HCT116 (cell line): ENCODE data around the gene SLC13A4.

Source experiments
- CEBPB ChIP-seq: IDR thresholded peaks from 2 replicates; pipeline ENCODE4 v1.6.1; 2012; ENCODE audit warnings: low read depth
- CTCF ChIP-seq, 3 experiments: fragments of 200-600 bp in 1 of 3; sonication (generic) in 1 of 3; IDR thresholded peaks in 2 of 3; conservative IDR thresholded peaks in 1 of 3; 2 replicates each; pipeline ENCODE4 v1.5.1; 2012 to 2017; ENCODE audit warnings: low read depth in 2 of 3, low read length in 2 of 3, antibody characterized with exemption in 1 of 3, borderline replicate concordance in 1 of 3, control low read depth in 1 of 3, mild to moderate bottlenecking in 1 of 3, mixed read lengths in 1 of 3, mixed run types in 1 of 3, moderate library complexity in 1 of 3; ENCODE audit not compliant: insufficient read depth in 1 of 3
- JUND ChIP-seq: IDR thresholded peaks from 2 replicates; pipeline ENCODE4 v1.6.1; 2012
- POLR2A ChIP-seq: IDR thresholded peaks from 2 replicates; pipeline ENCODE4 v1.7.0; 2011; ENCODE audit warnings: borderline replicate concordance; ENCODE audit not compliant: insufficient read depth, insufficient read length; ENCODE audit errors: extremely low read depth
- POLR2AphosphoS5 ChIP-seq: IDR thresholded peaks from 2 replicates; pipeline ENCODE4 v1.6.1; 2011; ENCODE audit warnings: mild to moderate bottlenecking, low read depth, low read length, moderate library complexity
- RAD21 ChIP-seq: IDR thresholded peaks from 2 replicates; pipeline ENCODE4 v1.6.1; 2012; ENCODE audit warnings: low read depth, mild to moderate bottlenecking
- SRF ChIP-seq: IDR thresholded peaks from 2 replicates; pipeline ENCODE4 v1.6.1; 2012; ENCODE audit warnings: low read depth

GRCh38 chr7:135664046-135664589 lies 63.9 kb downstream of the SLC13A4 start:
- TF ChIP-seq RAD21 (no peak), JUND (no peak), POLR2AphosphoS5 (no peak), CTCF (IDR thresholded peaks at IDR 0.05 in 2 of 3, conservative IDR thresholded peaks at IDR 0.05 in 1 of 3; ENCODE audit: borderline replicate concordance in 1 of 3, insufficient read depth in 1 of 3, low read depth in 2 of 3, low read length in 2 of 3) (no peak), CEBPB (no peak), SRF (no peak), POLR2A (no peak)
